ENCODE results near the gene MLKL. TPM values are rescaled to one million over a fixed set of nuclear protein-coding genes. Genes with fewer than 3 reads are reported as not detected.

MLKL gene
- total and polyA plus RNA-seq, 2 of the 13 experiments (the other 11 are each of a cell fraction or from before 2014, with no cell fraction given), result 6.4 to 10.7 TPM

DNA sequence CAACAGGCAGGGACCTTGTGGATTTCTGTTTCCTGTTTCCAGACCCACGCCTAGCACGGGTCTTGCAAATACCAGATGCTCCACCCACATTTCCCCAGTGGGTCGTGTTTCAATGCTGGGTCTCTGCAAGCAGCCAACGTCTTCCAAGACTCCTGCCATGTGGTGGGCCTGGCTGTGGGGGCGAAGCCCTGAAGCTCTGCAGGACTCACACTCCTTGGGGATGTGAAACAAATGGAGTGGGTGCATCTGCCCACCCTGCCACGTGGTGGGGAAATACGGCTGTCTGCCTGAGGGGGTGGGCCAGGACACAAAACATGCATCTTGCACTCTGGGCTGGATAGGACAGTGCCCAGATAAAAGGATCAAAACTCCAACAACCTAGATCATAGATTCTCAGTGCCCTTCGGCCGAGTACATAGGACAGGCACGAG is 41.4 kb upstream of the MLKL start:
- no peak for TF ChIP-seq KMT2B (CRISPR knock-in tag; IDR thresholded peaks at IDR 0.05)
- no peak for TF ChIP-seq EP300 (IDR thresholded peaks at IDR 0.05; ENCODE audit: low read depth in 2 of 2, low read length in 2 of 2)
- no peak for TF ChIP-seq EP300 (CRISPR knock-in tag; IDR thresholded peaks at IDR 0.05; ENCODE audit: borderline replicate concordance)
- TF ChIP-seq, protein P1, sequence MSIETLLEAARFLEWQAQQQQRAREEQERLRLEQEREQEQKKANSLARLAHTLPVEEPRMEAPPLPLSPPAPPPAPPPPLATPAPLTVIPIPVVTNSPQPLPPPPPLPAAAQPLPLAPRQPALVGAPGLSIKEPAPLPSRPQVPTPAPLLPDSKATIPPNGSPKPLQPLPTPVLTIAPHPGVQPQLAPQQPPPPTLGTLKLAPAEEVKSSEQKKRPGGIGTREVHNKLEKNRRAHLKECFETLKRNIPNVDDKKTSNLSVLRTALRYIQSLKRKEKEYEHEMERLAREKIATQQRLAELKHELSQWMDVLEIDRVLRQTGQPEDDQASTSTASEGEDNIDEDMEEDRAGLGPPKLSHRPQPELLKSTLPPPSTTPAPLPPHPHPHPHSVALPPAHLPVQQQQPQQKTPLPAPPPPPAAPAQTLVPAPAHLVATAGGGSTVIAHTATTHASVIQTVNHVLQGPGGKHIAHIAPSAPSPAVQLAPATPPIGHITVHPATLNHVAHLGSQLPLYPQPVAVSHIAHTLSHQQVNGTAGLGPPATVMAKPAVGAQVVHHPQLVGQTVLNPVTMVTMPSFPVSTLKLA (IDR thresholded peaks at IDR 0.05), result 0 out of 2 replicates have a peak, but pooled peaks have one; percentile 3
- no peaks in the 10 kb centered on the region for H3K79me2 ChIP-seq (ENCODE audit: insufficient read depth, low read length)
- no peak overlapping the region for H3K4me3 ChIP-seq (replicated peaks in 1 of 3; ENCODE audit: insufficient read depth in 1 of 3, low read depth in 2 of 3, low read length in 3 of 3)
- POLR2A ChIA-PET, result no interaction called here
- CTCF ChIA-PET (ENCODE audit: low intra/inter-chr PET ratio, low total read pairs), result no interaction called here
- no peak for FAIRE-seq
- H3K4me1 ChIP-seq (ENCODE audit: insufficient read depth, low read length), result peaks cover 30% of the 10 kb centered on the region
- H2AFZ ChIP-seq (ENCODE audit: low read length), result no peak overlapping the region
- no peaks in the 10 kb centered on the region for H3K9me3 ChIP-seq (ENCODE audit: low read length)
- DNase-seq (ENCODE audit: low spot score), result no peak
- no peak overlapping the region for H3K9ac ChIP-seq (ENCODE audit: insufficient read depth, low read depth, low read length)
- WGBS (ENCODE audit: low lambda C conversion rate), result 38% methylated on average over 10 of the region's 10 CpGs
- no peak overlapping the region for H3K27ac ChIP-seq (ENCODE audit: extremely low read length, insufficient read depth, low read length)
- no peak overlapping the region for H3K4me2 ChIP-seq (ENCODE audit: low read depth, low read length)
- no TSS peak for BruUV-seq (replicated peaks)
- H4K20me1 ChIP-seq (ENCODE audit: insufficient read depth, low read length), result no peaks in the 10 kb centered on the region
- in situ Hi-C loops (cut with HindIII; ENCODE audit: extremely low pct_ligation_motif_present, low pct_unique_long_range_greater_than_20kb), result no loop called here
- ATAC-seq, result no peak
- H3K27me3 ChIP-seq (ENCODE audit: control insufficient read depth in 1 of 2, insufficient read depth in 2 of 2, low read length in 2 of 2), result peaks cover 5 to 54% of the 10 kb centered on the region in 2 experiments; a peak in 4 of 5 replicates
- intact Hi-C loops (cut with micrococcal nuclease; ENCODE audit: unreplicated experiment), result loop anchor here (1.0 kb wide), 1 partner anchor 32 kb away; the partner anchor contains the start of gene FA2H
- H3K36me3 ChIP-seq (replicated peaks in 1 of 2; ENCODE audit: control insufficient read depth in 1 of 2, insufficient read depth in 2 of 2, low read length in 2 of 2), result no peaks in the 10 kb centered on the region

DNA sequence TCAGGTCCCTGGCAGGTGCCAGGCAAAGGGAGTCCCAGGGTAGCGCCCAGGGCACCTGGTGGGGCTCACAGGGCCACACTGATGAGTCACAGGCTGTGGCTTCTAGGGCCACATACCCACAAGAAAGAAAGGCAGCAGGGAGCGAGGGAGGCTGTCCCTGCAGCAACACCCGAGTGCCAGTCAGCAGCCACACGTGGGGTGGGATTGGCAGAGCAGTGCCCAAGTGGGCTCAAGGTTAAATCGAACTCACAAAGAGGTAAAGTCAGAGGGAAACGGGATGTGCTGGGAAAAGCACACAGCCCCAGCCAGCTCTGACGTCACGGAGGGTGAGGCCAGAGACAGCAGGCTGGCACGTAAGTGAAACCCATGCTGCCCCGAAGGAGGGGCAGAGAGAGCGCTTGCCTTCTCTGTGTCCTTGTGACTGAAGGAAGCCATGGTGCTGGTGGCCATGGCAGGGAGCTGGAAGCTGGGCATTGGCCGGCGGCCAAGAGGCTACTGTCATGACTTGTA is 40.2 kb upstream of the MLKL start:
- ChIA-PET POLR2A (no interaction called here), CTCF (ENCODE audit: low intra/inter-chr PET ratio, low total read pairs) (no interaction called here)
- Histone ChIP-seq H2AFZ (ENCODE audit: low read length) (no peak overlapping the region), H3K9me3 (ENCODE audit: low read length) (no peaks in the 10 kb centered on the region), H3K4me2 (ENCODE audit: low read depth, low read length) (0 out of 2 replicates have a peak overlapping the region, but pooled peaks have one; percentile 19), H3K27me3 (ENCODE audit: control insufficient read depth in 1 of 2, insufficient read depth in 2 of 2, low read length in 2 of 2) (peaks cover 7 to 61% of the 10 kb centered on the region in 2 experiments; a peak in 4 of 5 replicates), H3K9ac (ENCODE audit: insufficient read depth, low read depth, low read length) (no peak overlapping the region), H4K20me1 (ENCODE audit: insufficient read depth, low read length) (no peaks in the 10 kb centered on the region), H3K27ac (ENCODE audit: extremely low read length, insufficient read depth, low read length) (no peak overlapping the region), H3K36me3 (replicated peaks in 1 of 2; ENCODE audit: control insufficient read depth in 1 of 2, insufficient read depth in 2 of 2, low read length in 2 of 2) (no peaks in the 10 kb centered on the region), H3K79me2 (ENCODE audit: insufficient read depth, low read length) (no peaks in the 10 kb centered on the region), H3K4me3 (replicated peaks in 1 of 3; ENCODE audit: insufficient read depth in 1 of 3, low read depth in 2 of 3, low read length in 3 of 3) (no peak overlapping the region; a peak in 1 of 6 replicates), H3K4me1 (ENCODE audit: insufficient read depth, low read length) (peaks cover 30% of the 10 kb centered on the region)
- no TSS peak for BruUV-seq (replicated peaks)
- intact Hi-C loops (cut with micrococcal nuclease; ENCODE audit: unreplicated experiment) (no loop called here), in situ Hi-C loops (cut with HindIII; ENCODE audit: extremely low pct_ligation_motif_present, low pct_unique_long_range_greater_than_20kb) (no loop called here)
- FAIRE-seq (no peak), DNase-seq (ENCODE audit: low spot score) (no peak), ATAC-seq (no peak)
- 48% methylated on average over 13 of the region's 13 CpGs for WGBS (ENCODE audit: low lambda C conversion rate)
- TF ChIP-seq CREB1 (IDR thresholded peaks at IDR 0.05), result peak; percentile 97
- no peak for TF ChIP-seq CREB1 (CRISPR knock-in tag; IDR thresholded peaks at IDR 0.05)
- no peak for TF ChIP-seq HNRNPUL1 (IDR thresholded peaks at IDR 0.05; ENCODE audit: low read depth, low read length)
- no peak for TF ChIP-seq HHEX (CRISPR knock-in tag; IDR thresholded peaks at IDR 0.05)
- no peak for TF ChIP-seq ZNF572 (CRISPR knock-in tag; IDR thresholded peaks at IDR 0.05)
- TF ChIP-seq EP300 (IDR thresholded peaks at IDR 0.05; ENCODE audit: low read depth in 2 of 2, low read length in 2 of 2), result no peak
- no peak for TF ChIP-seq EP300 (CRISPR knock-in tag; IDR thresholded peaks at IDR 0.05; ENCODE audit: borderline replicate concordance)
- peak; percentile 83 for TF ChIP-seq HNRNPL (IDR thresholded peaks at IDR 0.05; ENCODE audit: low read depth, low read length)
- TF ChIP-seq, protein P2, sequence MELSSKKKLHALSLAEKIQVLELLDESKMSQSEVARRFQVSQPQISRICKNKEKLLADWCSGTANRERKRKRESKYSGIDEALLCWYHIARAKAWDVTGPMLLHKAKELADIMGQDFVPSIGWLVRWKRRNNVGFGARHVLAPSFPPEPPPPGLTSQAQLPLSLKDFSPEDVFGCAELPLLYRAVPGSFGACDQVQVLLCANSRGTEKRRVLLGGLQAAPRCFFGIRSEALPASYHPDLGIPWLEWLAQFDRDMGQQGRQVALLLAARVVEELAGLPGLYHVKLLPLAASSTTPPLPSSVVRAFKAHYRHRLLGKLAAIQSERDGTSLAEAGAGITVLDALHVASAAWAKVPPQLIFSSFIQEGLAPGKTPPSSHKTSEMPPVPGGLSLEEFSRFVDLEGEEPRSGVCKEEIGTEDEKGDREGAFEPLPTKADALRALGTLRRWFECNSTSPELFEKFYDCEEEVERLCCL (CRISPR knock-in tag; IDR thresholded peaks at IDR 0.05; ENCODE audit: borderline replicate concordance), result no peak
- peak; percentile 22; the same call in 1 of the 2 replicates for TF ChIP-seq FOSL2 (CRISPR knock-in tag; IDR thresholded peaks at IDR 0.05)
- no peak for TF ChIP-seq ZNF496 (CRISPR knock-in tag; IDR thresholded peaks at IDR 0.05; ENCODE audit: insufficient replicate concordance)

Data from HepG2 (cell line).